ENCODE results near the gene LTK. TPM values are rescaled to one million over a fixed set of nuclear protein-coding genes. Genes with fewer than 3 reads are reported as not detected.
A peak's percentile ranks its signal among the peaks of the same experiment; 100 is the strongest.

LTK gene
- 1 to 10 TPM; 3.7 to 4.2 TPM for total RNA-seq
- polyA plus RNA-seq (ENCODE audit: insufficient read depth, low read depth, low replicate concordance), result 2.9 TPM
- long read RNA-seq, donor 1, result 0 reads
- long read RNA-seq, donor 2, result 0 reads

GRCh38 chr15:41513506-41514227 is at the start of gene LTK:
TSS of gene LTK (minus strand) at chr15:41513827. CDS start at chr15:41513709, 118 bp downstream.
- Histone ChIP-seq H3K36me3 (ENCODE audit: low read depth, missing control alignments) (no peaks in the 10 kb centered on the region), H3K9me3 (no peaks in the 10 kb centered on the region), H3K27me3 (no peaks in the 10 kb centered on the region), H3K27ac (no peak within 1 kb of the TSS), H3K4me3 (peak within 1 kb of the TSS; percentile 27 to 32), H3K4me1 (peaks cover 24% of the 10 kb centered on the region)
- 7 to 12% methylated on average over 15 to 26 of the region's 33 CpGs for WGBS, 2 donors
- peak; percentile 47 for DNase-seq
- intact Hi-C loops (cut with DNase I; ENCODE audit: low total_unique reads), result no loop called here
- TF ChIP-seq POLR2A (IDR thresholded peaks at IDR 0.05), result no peak

GRCh38 chr15:41562784-41563198 is 49.2 kb upstream of the LTK start:
- H3K27ac ChIP-seq, result peak overlapping the region; percentile 89 to 90
- TF ChIP-seq POLR2A (IDR thresholded peaks at IDR 0.05) (no peak), CTCF (IDR thresholded peaks at IDR 0.05) (no peak)
- no peaks in the 10 kb centered on the region for H3K36me3 ChIP-seq (ENCODE audit: low read depth, missing control alignments)
- 29 to 49% methylated on average over 3 to 4 of the region's 4 CpGs for WGBS, 2 donors
- peaks cover 87% of the 10 kb centered on the region for H3K4me1 ChIP-seq
- DNase-seq, result peak; percentile 93
- intact Hi-C loops (cut with DNase I; ENCODE audit: low total_unique reads), result no loop called here
- H3K27me3 ChIP-seq, result no peaks in the 10 kb centered on the region
- H3K4me3 ChIP-seq, result no peak overlapping the region
- H3K9me3 ChIP-seq, result no peaks in the 10 kb centered on the region

- Histone ChIP-seq H3K27ac (peak overlapping the region; percentile 89 to 90), H3K36me3 (ENCODE audit: low read depth, missing control alignments) (no peaks in the 10 kb centered on the region), H3K9me3 (no peaks in the 10 kb centered on the region), H3K4me1 (peaks cover 86% of the 10 kb centered on the region), H3K4me3 (no peak overlapping the region), H3K27me3 (no peaks in the 10 kb centered on the region)
- no peak for DNase-seq
- TF ChIP-seq POLR2A (IDR thresholded peaks at IDR 0.05), result no peak
- no peak for TF ChIP-seq CTCF (IDR thresholded peaks at IDR 0.05)
- intact Hi-C loops (cut with DNase I; ENCODE audit: low total_unique reads), result no loop called here
- 26 to 31% methylated on average over 5 of the region's 5 CpGs for WGBS, 2 donors
Measured at GRCh38 chr15:41562244-41562643, 48.6 kb upstream of the LTK start.

GRCh38 chr15:41561777-41562145 is 48.1 kb upstream of the LTK start:
- no peaks in the 10 kb centered on the region for H3K9me3 ChIP-seq
- no peaks in the 10 kb centered on the region for H3K36me3 ChIP-seq (ENCODE audit: low read depth, missing control alignments)
- TF ChIP-seq CTCF (IDR thresholded peaks at IDR 0.05), result peak in 2 of 3 experiments; percentile 30 to 34
- no peak for TF ChIP-seq POLR2A (IDR thresholded peaks at IDR 0.05)
- H3K4me3 ChIP-seq, result no peak overlapping the region
- peaks cover 81% of the 10 kb centered on the region for H3K4me1 ChIP-seq
- DNase-seq, result peak; percentile 89
- no peaks in the 10 kb centered on the region for H3K27me3 ChIP-seq
- intact Hi-C loops (cut with DNase I; ENCODE audit: low total_unique reads), result no loop called here
- 38 to 44% methylated on average over 3 of the region's 3 CpGs for WGBS, 2 donors
- H3K27ac ChIP-seq, result peak overlapping the region; percentile 89 to 90

GRCh38 chr15:41561104-41561776 is 47.6 kb upstream of the LTK start:
- no peak overlapping the region for H3K4me3 ChIP-seq
- no peak for DNase-seq
- peaks cover 75% of the 10 kb centered on the region for H3K4me1 ChIP-seq
- peak overlapping the region; percentile 89 to 90 for H3K27ac ChIP-seq
- intact Hi-C loops (cut with DNase I; ENCODE audit: low total_unique reads), result no loop called here
- H3K27me3 ChIP-seq, result no peaks in the 10 kb centered on the region
- no peak for TF ChIP-seq CTCF (IDR thresholded peaks at IDR 0.05)
- TF ChIP-seq POLR2A (IDR thresholded peaks at IDR 0.05), result no peak
- H3K9me3 ChIP-seq, result no peaks in the 10 kb centered on the region
- WGBS, 2 donors, result 72 to 82% methylated on average over 8 to 16 of the region's 16 CpGs
- no peaks in the 10 kb centered on the region for H3K36me3 ChIP-seq (ENCODE audit: low read depth, missing control alignments)
